Measurements from ENCODE around the gene AMPD3. TPM values are rescaled to one million over a fixed set of nuclear protein-coding genes. Genes with fewer than 3 reads are reported as not detected.

The AMPD3 gene
- polyA plus RNA-seq, 1 experiment, result 19.6 TPM

GRCh38 chr11:10551845-10552352, 96.8 kb downstream of the AMPD3 start:
- POLR2A ChIA-PET, result no interaction called here
- no peak for DNase-seq (ENCODE audit: low read depth, low spot score)
- TF ChIP-seq, protein P1, sequence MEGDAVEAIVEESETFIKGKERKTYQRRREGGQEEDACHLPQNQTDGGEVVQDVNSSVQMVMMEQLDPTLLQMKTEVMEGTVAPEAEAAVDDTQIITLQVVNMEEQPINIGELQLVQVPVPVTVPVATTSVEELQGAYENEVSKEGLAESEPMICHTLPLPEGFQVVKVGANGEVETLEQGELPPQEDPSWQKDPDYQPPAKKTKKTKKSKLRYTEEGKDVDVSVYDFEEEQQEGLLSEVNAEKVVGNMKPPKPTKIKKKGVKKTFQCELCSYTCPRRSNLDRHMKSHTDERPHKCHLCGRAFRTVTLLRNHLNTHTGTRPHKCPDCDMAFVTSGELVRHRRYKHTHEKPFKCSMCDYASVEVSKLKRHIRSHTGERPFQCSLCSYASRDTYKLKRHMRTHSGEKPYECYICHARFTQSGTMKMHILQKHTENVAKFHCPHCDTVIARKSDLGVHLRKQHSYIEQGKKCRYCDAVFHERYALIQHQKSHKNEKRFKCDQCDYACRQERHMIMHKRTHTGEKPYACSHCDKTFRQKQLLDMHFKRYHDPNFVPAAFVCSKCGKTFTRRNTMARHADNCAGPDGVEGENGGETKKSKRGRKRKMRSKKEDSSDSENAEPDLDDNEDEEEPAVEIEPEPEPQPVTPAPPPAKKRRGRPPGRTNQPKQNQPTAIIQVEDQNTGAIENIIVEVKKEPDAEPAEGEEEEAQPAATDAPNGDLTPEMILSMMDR (IDR thresholded peaks at IDR 0.05; ENCODE audit: low read depth, low read length), result no peak

DNA sequence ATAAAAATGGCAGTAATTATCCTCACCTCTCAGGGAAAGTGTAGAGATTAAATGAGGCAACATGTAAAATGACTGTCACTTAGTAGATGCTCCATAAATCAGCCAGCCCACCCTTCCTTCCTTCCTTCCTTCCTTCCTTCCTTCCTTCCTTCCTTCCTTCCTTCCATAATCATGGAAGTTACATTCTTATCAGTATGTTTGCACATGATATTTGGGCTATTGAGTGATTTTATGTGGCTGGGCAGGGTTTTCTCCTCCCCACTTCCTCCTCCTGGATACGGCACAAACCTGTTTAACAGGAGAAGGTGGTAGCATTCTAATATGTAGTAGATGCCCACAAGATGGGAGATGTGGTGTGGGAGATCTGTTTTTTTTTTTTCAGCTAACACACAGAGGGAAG, 101.5 kb downstream of the AMPD3 start:
- H3K9me3 ChIP-seq (ENCODE audit: control insufficient read depth, insufficient read depth, low read length), result no peaks in the 10 kb centered on the region
- ChIA-PET CTCF (interaction anchor here (0.5 to 3.7 kb wide), 2 partner anchors 9 to 15 kb away, joined by 3 to 19 read pairs; partner anchors contain the start of gene RNF141), POLR2A (no interaction called here)
- H3K27me3 ChIP-seq (ENCODE audit: control insufficient read depth, insufficient read depth, low read length), result peaks cover 3% of the 10 kb centered on the region
- TF ChIP-seq, protein P1 (IDR thresholded peaks at IDR 0.05; ENCODE audit: low read depth, low read length), result no peak
- no peak overlapping the region for H3K4me3 ChIP-seq (ENCODE audit: low read depth, low read length)
- DNase-seq (ENCODE audit: low read depth, low spot score), result no peak
- H3K27ac ChIP-seq (ENCODE audit: low read depth, low read length), result no peak overlapping the region

More at GRCh38 chr11:10551845-10552352, 96.8 kb downstream of the AMPD3 start:
- CTCF ChIA-PET, result interaction anchor here (1.0 to 4.1 kb wide), 2 partner anchors 11 to 13 kb away, joined by 3 to 25 read pairs; partner anchors contain the start of gene RNF141
- H3K27me3 ChIP-seq (ENCODE audit: control insufficient read depth, insufficient read depth, low read length), result no peaks in the 10 kb centered on the region
- no peak overlapping the region for H3K27ac ChIP-seq (ENCODE audit: low read depth, low read length)
- H3K9me3 ChIP-seq (ENCODE audit: control insufficient read depth, insufficient read depth, low read length), result no peaks in the 10 kb centered on the region
- no peak overlapping the region for H3K4me3 ChIP-seq (ENCODE audit: low read depth, low read length)

Other genes starting within 250 kb of the AMPD3 start
- 43.0 and 44.4 TPM in 2 replicates for gene SBF2, start 161.0 kb upstream of the AMPD3 start, polyA plus RNA-seq (2011; rRNA removed)
- gene ADM, start 150.2 kb upstream of the AMPD3 start, polyA plus RNA-seq (2011; rRNA removed), result 247 and 328 TPM in 2 replicates
- gene RNF141, start 85.9 kb downstream of the AMPD3 start, polyA plus RNA-seq (2011; rRNA removed), result 23.7 and 34.8 TPM in 2 replicates
- gene LYVE1, start 113.4 kb downstream of the AMPD3 start, polyA plus RNA-seq (2011; rRNA removed), result 0.10 and 0.19 TPM in 2 replicates
- 56.6 and 60.3 TPM in 2 replicates for gene IRAG1, start 238.5 kb downstream of the AMPD3 start, polyA plus RNA-seq (2011; rRNA removed)

All from AG04450 (cell line).